ENCODE results near the gene KLHL18. TPM values are rescaled to one million over a fixed set of nuclear protein-coding genes. Genes with fewer than 3 reads are reported as not detected.

The KLHL18 gene
- total and polyA plus RNA-seq, 4 donors, result 3.5 to 12.6 (median 10.3) TPM

GRCh38 chr3:47347217-47347801, 64.6 kb downstream of the KLHL18 start:
- TF ChIP-seq TAF1 (conservative IDR thresholded peaks at IDR 0.05) (no peak), NR2F2 (IDR thresholded peaks at IDR 0.05) (no peak), HNF4A (conservative IDR thresholded peaks at IDR 0.05) (no peak), MAX (IDR thresholded peaks at IDR 0.05) (no peak), EGR1 (IDR thresholded peaks at IDR 0.05; ENCODE audit: low read depth in 2 of 2) (no peak), FOXA1 (IDR thresholded peaks at IDR 0.05) (no peak), ATF3 (IDR thresholded peaks at IDR 0.05) (no peak), RAD21 (IDR thresholded peaks at IDR 0.05) (no peak), YY1 (IDR thresholded peaks at IDR 0.05) (no peak), ZBTB33 (IDR thresholded peaks at IDR 0.05) (no peak), HNF4G (IDR thresholded peaks at IDR 0.05) (no peak), CTCF (IDR thresholded peaks at IDR 0.05; ENCODE audit: low read depth, low read length, missing input control) (no peak), FOXA2 (IDR thresholded peaks at IDR 0.05) (no peak), REST (IDR thresholded peaks at IDR 0.05) (no peak), SP1 (IDR thresholded peaks at IDR 0.05) (no peak), JUND (IDR thresholded peaks at IDR 0.05) (no peak)
- Histone ChIP-seq H3K4me1 (ENCODE audit: control insufficient read depth in 4 of 4, insufficient read depth in 4 of 4, low read length in 3 of 4) (peaks cover 0 to 12% (median 9%) of the 10 kb centered on the region in 4 donors), H3K36me3 (ENCODE audit: control insufficient read depth in 4 of 4, insufficient read depth in 3 of 4, low read depth in 1 of 4, low read length in 3 of 4) (peaks cover 4 to 12% (median 8%) of the 10 kb centered on the region in 4 donors), H3K27me3 (ENCODE audit: control insufficient read depth in 4 of 4, insufficient read depth in 4 of 4, low read length in 3 of 4) (no peaks in the 10 kb centered on the region), H3K9me3 (ENCODE audit: control insufficient read depth in 4 of 4, low read length in 3 of 4) (no peaks in the 10 kb centered on the region), H3K9ac (ENCODE audit: low read depth in 1 of 2, low read length in 2 of 2) (no peak overlapping the region), H3K27ac (ENCODE audit: low read depth in 1 of 2, low read length in 2 of 2) (no peak overlapping the region), H3K4me3 (ENCODE audit: low read depth in 1 of 3, low read length in 3 of 3) (no peak overlapping the region)
- DNase-seq (ENCODE audit: low spot score), result no peak
- whole genome bisulfite sequencing, result 76% methylated on average over 4 of the region's 4 CpGs

All from liver (tissue), 9 donors.